Breast epithelium (tissue), 3 donors: Measurements from ENCODE around the gene LRRC58.

ENCODE experiments used
- CTCF ChIP-seq, 3 donors: fragments of 450-650 bp; IDR thresholded peaks; one replicate each; pipeline ENCODE4 v1.5.1; 2016 to 2017; ENCODE audit warnings: antibody characterized with exemption in 3 of 3, mild to moderate bottlenecking in 3 of 3, moderate library complexity in 3 of 3
- POLR2AphosphoS5 ChIP-seq, 3 donors: sonication (generic); formaldehyde crosslinking; IDR thresholded peaks; one replicate each; pipeline ENCODE4 v1.6.1; 2017; ENCODE audit warnings: antibody characterized with exemption in 3 of 3

GRCh38 chr3:120368172-120368571, 19.0 kb upstream of the LRRC58 start:
- TF ChIP-seq CTCF (IDR thresholded peaks at IDR 0.05) (no peak), POLR2AphosphoS5 (IDR thresholded peaks at IDR 0.05) (no peak)
